ENCODE measurements around the gene NSG1.
"Not testable (repeated sequence)": the region's sequence is repeated elsewhere in the genome, so short reads cannot be mapped to it uniquely, and the experiment has no call there.

NSG1 gene

GRCh38 chr4:4436244-4436823, 49.4 kb downstream of the NSG1 start:
- no peak for DNase-seq (ENCODE audit: low read depth)

- no peak for DNase-seq (ENCODE audit: low read depth)
These were observed 51.0 kb downstream of the NSG1 start for GRCh38 chr4:4437798-4438470.

GRCh38 chr4:4438891-4439290, 52.0 kb downstream of the NSG1 start:
- no peak for DNase-seq (ENCODE audit: low read depth)

DNA sequence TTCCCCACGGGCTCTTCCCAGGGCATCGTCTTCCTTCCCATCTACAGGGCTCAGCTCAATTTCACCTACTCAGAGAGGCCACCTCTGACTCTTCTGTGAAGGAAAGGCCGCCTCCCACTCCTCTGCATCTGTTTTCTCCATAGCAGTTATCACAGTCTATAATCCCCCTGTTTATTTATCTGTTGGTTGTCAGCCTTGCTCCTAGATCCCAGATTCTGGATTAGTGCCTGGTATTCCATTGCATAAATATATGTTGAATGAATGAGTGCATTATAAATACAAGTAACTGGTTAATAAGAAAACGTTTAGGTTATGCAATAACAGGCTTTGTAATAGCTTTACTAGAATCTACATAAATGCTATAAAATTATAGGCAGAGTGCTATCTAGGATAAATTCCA, 52.9 kb downstream of the NSG1 start:
- DNase-seq (ENCODE audit: low read depth): no peak

GRCh38 chr4:4440333-4441061, 53.6 kb downstream of the NSG1 start:
- no peak for DNase-seq (ENCODE audit: low read depth)

GRCh38 chr4:4443821-4444220, 56.9 kb downstream of the NSG1 start:
- DNase-seq (ENCODE audit: low read depth): no peak

DNA sequence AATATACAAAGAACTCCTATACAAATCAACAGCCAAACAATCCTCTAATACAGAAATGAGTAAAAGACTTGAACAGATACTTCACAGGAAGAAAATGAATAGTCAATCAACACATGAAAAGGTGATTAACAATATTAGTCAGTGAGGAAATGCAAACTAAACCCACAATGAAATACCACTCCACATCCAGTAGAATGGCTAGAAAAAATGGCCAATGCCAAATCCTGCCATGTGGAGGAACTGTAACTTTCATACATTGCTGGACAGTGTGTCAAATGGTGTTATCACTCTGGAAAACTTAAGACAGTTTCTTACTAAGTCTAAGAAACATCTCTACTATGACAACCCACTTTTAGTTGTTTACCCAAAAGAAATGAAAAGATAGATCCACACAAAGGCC, 59.5 kb downstream of the NSG1 start:
- DNase-seq (ENCODE audit: low read depth): no peak

DNA sequence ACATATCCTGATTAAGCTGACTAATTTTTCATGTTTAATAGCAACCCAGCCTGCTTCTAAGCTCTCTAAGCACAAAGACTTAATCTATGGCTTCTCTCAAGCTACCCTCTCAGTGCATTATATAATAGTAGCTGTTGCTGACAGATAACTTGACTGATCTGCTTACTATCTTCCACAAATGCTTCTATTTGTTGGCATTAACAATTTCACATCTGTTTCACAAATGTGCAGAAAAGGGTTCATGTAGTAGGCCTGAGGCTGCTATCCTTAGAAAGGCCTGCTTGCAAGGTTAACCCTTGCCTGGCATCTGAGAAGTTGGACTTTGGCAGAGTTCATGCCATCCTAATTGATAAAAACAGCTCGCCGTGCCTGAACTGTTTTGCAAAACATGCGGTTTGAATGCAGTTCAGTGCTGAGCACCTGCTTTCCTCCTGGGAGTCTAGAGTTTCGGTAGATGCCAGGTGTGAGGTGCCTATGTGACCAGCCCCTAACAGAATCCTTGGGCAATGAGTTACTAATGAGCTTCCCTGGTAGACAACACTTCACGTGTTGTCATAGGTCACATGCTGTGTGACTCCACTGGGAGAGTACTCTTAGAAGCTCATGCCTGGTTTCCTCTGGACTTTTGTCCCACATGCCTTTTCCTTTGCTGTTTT, 68.4 kb downstream of the NSG1 start:
- no peak for DNase-seq (ENCODE audit: low read depth)

DNA sequence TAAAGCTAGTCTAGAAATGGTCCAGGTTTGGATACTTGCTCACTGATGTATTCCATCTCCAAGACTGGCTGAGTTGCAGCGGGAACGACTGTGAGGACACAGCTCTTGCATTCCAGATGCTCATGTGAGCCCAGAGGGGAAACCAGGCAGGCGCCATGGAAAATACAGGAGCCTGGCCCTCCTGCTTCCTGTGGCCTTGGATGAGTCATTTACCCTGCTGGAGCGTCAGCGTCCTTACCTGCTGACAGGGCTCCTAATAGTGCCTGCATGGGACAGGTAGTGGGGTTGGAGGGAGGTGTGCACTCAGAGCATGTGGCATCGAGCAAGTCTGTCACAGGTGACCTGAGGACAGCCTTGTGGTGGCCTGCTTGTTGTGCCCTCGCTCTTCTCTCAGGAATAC, 69.4 kb downstream of the NSG1 start:
- DNase-seq (ENCODE audit: low read depth): no peak

DNA sequence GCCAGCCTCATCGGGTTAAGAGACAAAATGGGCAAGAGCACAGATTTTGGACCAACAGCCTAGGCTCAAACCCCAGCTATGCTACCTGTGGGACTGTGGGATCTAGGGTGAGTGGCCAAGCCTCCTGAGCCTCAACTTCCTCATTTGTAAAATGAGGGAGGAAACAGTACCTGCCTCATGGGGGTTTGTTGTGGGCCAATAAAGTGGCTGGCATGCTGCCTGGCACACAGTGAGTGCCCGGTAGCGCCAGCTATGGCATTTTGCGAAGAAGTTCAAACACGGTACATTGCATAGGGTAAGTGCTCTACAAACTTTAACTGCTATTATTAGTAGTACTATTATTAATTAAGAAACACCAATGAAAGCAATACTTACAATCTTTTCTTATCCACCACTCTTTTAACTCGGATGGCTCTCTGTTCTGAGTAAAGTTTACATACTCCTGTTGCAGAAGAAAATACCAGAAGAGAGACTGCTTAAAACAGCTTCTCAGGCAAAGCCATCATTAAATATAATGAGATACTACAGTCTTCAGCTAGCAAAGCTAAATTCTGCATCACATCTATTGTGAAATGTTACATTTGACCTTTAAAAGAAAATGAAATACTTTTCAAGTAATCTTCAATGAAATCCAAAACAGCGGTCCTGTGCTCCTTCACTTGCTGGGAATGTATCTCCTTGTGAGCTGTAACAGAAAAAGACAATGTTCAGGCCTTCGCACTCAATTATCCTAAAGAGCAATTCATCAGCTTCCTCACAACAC, 70.1 kb downstream of the NSG1 start:
- DNase-seq (ENCODE audit: low read depth): no peak

GRCh38 chr4:4457803-4458553, 71.1 kb downstream of the NSG1 start:
- no peak for DNase-seq (ENCODE audit: low read depth)

DNA sequence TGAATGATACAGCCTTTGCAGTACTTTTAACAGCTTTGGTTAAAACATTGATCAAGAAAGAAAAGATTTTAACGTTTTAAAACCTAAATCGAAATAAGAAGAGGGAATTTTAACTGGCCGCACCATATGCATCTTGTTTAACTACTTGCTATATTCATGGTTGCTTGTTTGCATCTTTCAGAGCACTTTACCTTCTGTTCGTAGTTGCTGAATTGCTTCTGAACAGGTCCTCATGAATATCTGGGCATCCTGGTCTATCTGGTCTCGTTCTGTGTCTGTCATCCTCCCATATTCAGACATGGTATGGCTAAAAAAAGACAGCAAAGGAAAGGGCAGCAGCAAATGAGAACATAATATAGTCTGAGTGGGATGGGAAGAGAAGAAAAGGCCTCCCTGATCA, 72.3 kb downstream of the NSG1 start:
- no peak for DNase-seq (ENCODE audit: low read depth)

DNA sequence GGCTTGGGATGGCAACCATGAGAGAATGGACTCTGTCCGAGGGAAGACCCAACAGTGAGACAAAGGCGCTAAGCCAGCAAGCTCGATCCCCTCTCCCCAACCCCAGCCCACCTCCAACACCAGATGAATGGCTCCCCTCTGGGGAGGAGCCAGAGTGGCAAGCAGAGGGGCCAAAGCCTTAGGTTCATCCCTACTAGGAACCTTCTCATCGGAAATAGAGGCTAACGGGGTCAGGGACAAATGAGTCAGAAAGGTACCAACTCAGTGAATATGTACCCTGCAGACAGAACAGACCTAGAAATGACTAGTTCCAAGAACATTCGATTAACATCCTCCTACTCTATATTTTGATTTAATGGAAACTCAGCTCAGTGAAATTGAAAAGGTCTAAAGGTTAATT, 73.9 kb downstream of the NSG1 start:
- no peak for DNase-seq (ENCODE audit: low read depth)

DNA sequence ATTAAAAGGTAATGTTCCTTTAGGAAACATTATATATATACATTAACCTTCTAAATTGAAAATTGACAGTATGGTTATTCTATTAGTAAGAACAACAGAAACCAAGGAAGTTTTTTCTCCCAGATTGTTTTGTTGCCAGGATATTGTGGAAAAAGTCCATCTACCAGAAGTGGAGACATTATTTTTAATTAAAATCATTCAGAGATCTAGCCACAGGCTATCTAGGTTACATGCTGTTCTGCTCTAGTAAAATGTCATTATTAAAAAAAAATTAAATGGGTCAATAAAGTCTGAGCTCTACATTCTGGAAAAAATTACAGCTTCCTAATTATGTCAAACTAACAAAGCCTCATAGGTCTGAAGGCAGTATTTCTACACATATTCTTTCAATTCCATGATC, 74.3 kb downstream of the NSG1 start:
- DNase-seq (ENCODE audit: low read depth): no peak

DNA sequence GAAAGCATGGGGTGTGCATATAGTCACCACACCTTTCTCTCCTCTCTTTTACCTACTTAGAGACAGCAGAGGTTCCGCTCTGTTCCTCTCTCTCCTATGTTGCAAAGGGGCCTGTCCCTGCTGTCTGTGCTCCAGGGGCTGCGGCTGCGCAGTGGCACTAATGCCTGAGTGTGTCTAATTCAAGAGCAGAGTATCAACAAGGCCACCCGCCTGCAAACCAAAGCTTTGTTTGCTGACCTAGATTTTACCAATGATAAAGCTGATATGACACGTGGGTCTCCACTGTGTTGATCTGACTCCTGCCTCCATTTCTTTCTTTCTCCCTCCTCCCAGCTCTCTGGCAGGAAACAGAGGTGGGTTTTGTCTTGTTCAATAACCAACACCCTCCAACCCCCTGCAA, 74.9 kb downstream of the NSG1 start:
- DNase-seq (ENCODE audit: low read depth): no peak

DNA sequence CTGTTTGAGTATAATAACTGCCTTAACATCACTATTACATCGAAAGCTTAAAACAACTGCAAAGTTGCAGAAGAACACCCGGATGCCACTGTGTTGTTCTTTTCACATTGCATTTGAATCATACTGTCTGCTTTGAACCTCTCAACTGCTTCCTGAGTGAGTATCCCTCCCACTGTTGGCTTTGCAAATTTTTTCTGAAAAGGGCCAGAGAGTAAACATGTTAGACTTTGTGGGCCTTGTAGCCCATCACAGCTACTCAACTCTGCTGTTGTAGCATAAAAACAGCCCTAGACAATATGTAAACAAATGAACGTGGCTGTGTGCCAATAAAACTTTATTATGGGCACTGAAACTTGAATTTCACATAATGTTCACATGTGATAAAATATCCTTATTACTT, 76.1 kb downstream of the NSG1 start:
- no peak for DNase-seq (ENCODE audit: low read depth)

DNA sequence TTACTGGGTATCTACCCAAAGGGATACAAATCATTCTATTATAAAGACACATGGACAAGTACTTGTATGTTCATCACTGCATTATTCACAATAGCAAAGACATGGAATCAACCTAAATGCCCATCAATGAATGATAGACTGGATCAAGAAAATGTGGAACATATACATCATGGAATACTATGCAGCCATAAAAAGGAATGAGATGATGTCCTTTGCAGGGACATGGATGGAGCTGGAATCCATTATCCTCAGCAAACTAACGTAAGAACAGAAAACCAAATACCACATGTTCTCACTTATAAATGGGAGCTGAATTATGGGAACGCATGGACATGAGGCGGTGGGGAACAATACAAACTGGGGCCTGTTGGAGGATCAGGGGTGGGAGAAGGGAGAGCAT, 78.3 kb downstream of the NSG1 start:
- not testable (repeated sequence) for DNase-seq (ENCODE audit: low read depth)

Data from stimulated activated CD8-positive, alpha-beta memory T cell treated with anti-CD3 and anti-CD28 coated beads, Interleukin-7, amount 100 ng/mL, for 24 hours (primary cell).